ENCODE data around the gene CTNND2.

Gene CTNND2

GRCh38 chr5:11045411-11045810 lies 858.8 kb downstream of the CTNND2 start:
- H3K4me3 ChIP-seq (ENCODE audit: low read length), result no peak overlapping the region
- no peaks in the 10 kb centered on the region for H3K4me1 ChIP-seq (ENCODE audit: control insufficient read depth, insufficient read depth, low read length)
- H3K9ac ChIP-seq (ENCODE audit: low read length), result no peak overlapping the region
- DNase-seq (ENCODE audit: low read depth), result no peak
- peaks cover 5% of the 10 kb centered on the region for H3K27me3 ChIP-seq (replicated peaks; ENCODE audit: control insufficient read depth, insufficient read depth, low read length)
- no peaks in the 10 kb centered on the region for H3K9me3 ChIP-seq (ENCODE audit: control insufficient read depth, low read length)
- no peaks in the 10 kb centered on the region for H3K36me3 ChIP-seq (ENCODE audit: control insufficient read depth, insufficient read depth, low read length, severe bottlenecking)

GRCh38 chr5:11044581-11044980 lies 859.7 kb downstream of the CTNND2 start:
- Histone ChIP-seq H3K27me3 (replicated peaks; ENCODE audit: control insufficient read depth, insufficient read depth, low read length) (peaks cover 5% of the 10 kb centered on the region), H3K4me1 (ENCODE audit: control insufficient read depth, insufficient read depth, low read length) (no peaks in the 10 kb centered on the region), H3K9ac (ENCODE audit: low read length) (no peak overlapping the region), H3K9me3 (ENCODE audit: control insufficient read depth, low read length) (no peaks in the 10 kb centered on the region), H3K36me3 (ENCODE audit: control insufficient read depth, insufficient read depth, low read length, severe bottlenecking) (no peaks in the 10 kb centered on the region), H3K4me3 (ENCODE audit: low read length) (no peak overlapping the region)
- no peak for DNase-seq (ENCODE audit: low read depth)

GRCh38 chr5:11043881-11044280 lies 860.4 kb downstream of the CTNND2 start:
- Histone ChIP-seq H3K9ac (ENCODE audit: low read length) (no peak overlapping the region), H3K4me1 (ENCODE audit: control insufficient read depth, insufficient read depth, low read length) (no peaks in the 10 kb centered on the region), H3K9me3 (ENCODE audit: control insufficient read depth, low read length) (no peaks in the 10 kb centered on the region), H3K36me3 (ENCODE audit: control insufficient read depth, insufficient read depth, low read length, severe bottlenecking) (no peaks in the 10 kb centered on the region), H3K4me3 (ENCODE audit: low read length) (no peak overlapping the region), H3K27me3 (replicated peaks; ENCODE audit: control insufficient read depth, insufficient read depth, low read length) (peaks cover 5% of the 10 kb centered on the region)
- DNase-seq (ENCODE audit: low read depth), result no peak

- DNase-seq (ENCODE audit: low read depth), result no peak
- no peak overlapping the region for H3K9ac ChIP-seq (ENCODE audit: low read length)
- no peaks in the 10 kb centered on the region for H3K9me3 ChIP-seq (ENCODE audit: control insufficient read depth, low read length)
- no peak overlapping the region for H3K4me3 ChIP-seq (ENCODE audit: low read length)
- H3K27me3 ChIP-seq (replicated peaks; ENCODE audit: control insufficient read depth, insufficient read depth, low read length), result peaks cover 4% of the 10 kb centered on the region
- no peaks in the 10 kb centered on the region for H3K36me3 ChIP-seq (ENCODE audit: control insufficient read depth, insufficient read depth, low read length, severe bottlenecking)
- no peaks in the 10 kb centered on the region for H3K4me1 ChIP-seq (ENCODE audit: control insufficient read depth, insufficient read depth, low read length)
These were observed 863.9 kb downstream of the CTNND2 start for GRCh38 chr5:11040345-11040744.

GRCh38 chr5:11038772-11039171 lies 865.5 kb downstream of the CTNND2 start:
- no peak overlapping the region for H3K4me3 ChIP-seq (ENCODE audit: low read length)
- no peaks in the 10 kb centered on the region for H3K36me3 ChIP-seq (ENCODE audit: control insufficient read depth, insufficient read depth, low read length, severe bottlenecking)
- no peak overlapping the region for H3K9ac ChIP-seq (ENCODE audit: low read length)
- no peaks in the 10 kb centered on the region for H3K4me1 ChIP-seq (ENCODE audit: control insufficient read depth, insufficient read depth, low read length)
- H3K9me3 ChIP-seq (ENCODE audit: control insufficient read depth, low read length), result no peaks in the 10 kb centered on the region
- peaks cover 4% of the 10 kb centered on the region for H3K27me3 ChIP-seq (replicated peaks; ENCODE audit: control insufficient read depth, insufficient read depth, low read length)
- no peak for DNase-seq (ENCODE audit: low read depth)

GRCh38 chr5:11037941-11038340 lies 866.3 kb downstream of the CTNND2 start:
- DNase-seq (ENCODE audit: low read depth), result no peak
- Histone ChIP-seq H3K36me3 (ENCODE audit: control insufficient read depth, insufficient read depth, low read length, severe bottlenecking) (no peaks in the 10 kb centered on the region), H3K4me1 (ENCODE audit: control insufficient read depth, insufficient read depth, low read length) (no peaks in the 10 kb centered on the region), H3K27me3 (replicated peaks; ENCODE audit: control insufficient read depth, insufficient read depth, low read length) (peaks cover 4% of the 10 kb centered on the region), H3K9me3 (ENCODE audit: control insufficient read depth, low read length) (no peaks in the 10 kb centered on the region), H3K9ac (ENCODE audit: low read length) (no peak overlapping the region), H3K4me3 (ENCODE audit: low read length) (no peak overlapping the region)

- Histone ChIP-seq H3K4me1 (ENCODE audit: control insufficient read depth, insufficient read depth, low read length) (no peaks in the 10 kb centered on the region), H3K9me3 (ENCODE audit: control insufficient read depth, low read length) (no peaks in the 10 kb centered on the region), H3K4me3 (ENCODE audit: low read length) (no peak overlapping the region), H3K9ac (ENCODE audit: low read length) (no peak overlapping the region), H3K36me3 (ENCODE audit: control insufficient read depth, insufficient read depth, low read length, severe bottlenecking) (no peaks in the 10 kb centered on the region), H3K27me3 (replicated peaks; ENCODE audit: control insufficient read depth, insufficient read depth, low read length) (peaks cover 4% of the 10 kb centered on the region)
- no peak for DNase-seq (ENCODE audit: low read depth)
These were observed 867.2 kb downstream of the CTNND2 start for GRCh38 chr5:11037080-11037479.

GRCh38 chr5:11030671-11031070 lies 873.6 kb downstream of the CTNND2 start:
- DNase-seq (ENCODE audit: low read depth), result no peak
- Histone ChIP-seq H3K27me3 (replicated peaks; ENCODE audit: control insufficient read depth, insufficient read depth, low read length) (no peaks in the 10 kb centered on the region), H3K9ac (ENCODE audit: low read length) (no peak overlapping the region), H3K36me3 (ENCODE audit: control insufficient read depth, insufficient read depth, low read length, severe bottlenecking) (no peaks in the 10 kb centered on the region), H3K4me3 (ENCODE audit: low read length) (no peak overlapping the region), H3K4me1 (ENCODE audit: control insufficient read depth, insufficient read depth, low read length) (no peaks in the 10 kb centered on the region), H3K9me3 (ENCODE audit: control insufficient read depth, low read length) (peaks cover 24% of the 10 kb centered on the region)

GRCh38 chr5:11027660-11028059 lies 876.6 kb downstream of the CTNND2 start:
- Histone ChIP-seq H3K9ac (ENCODE audit: low read length) (no peak overlapping the region), H3K9me3 (ENCODE audit: control insufficient read depth, low read length) (peaks cover 24% of the 10 kb centered on the region), H3K27me3 (replicated peaks; ENCODE audit: control insufficient read depth, insufficient read depth, low read length) (no peaks in the 10 kb centered on the region), H3K36me3 (ENCODE audit: control insufficient read depth, insufficient read depth, low read length, severe bottlenecking) (no peaks in the 10 kb centered on the region), H3K4me3 (ENCODE audit: low read length) (no peak overlapping the region), H3K4me1 (ENCODE audit: control insufficient read depth, insufficient read depth, low read length) (no peaks in the 10 kb centered on the region)
- no peak for DNase-seq (ENCODE audit: low read depth)

- peaks cover 24% of the 10 kb centered on the region for H3K9me3 ChIP-seq (ENCODE audit: control insufficient read depth, low read length)
These were observed 877.7 kb downstream of the CTNND2 start for GRCh38 chr5:11026543-11026942.

GRCh38 chr5:11023945-11024344 lies 880.3 kb downstream of the CTNND2 start:
- H3K4me1 ChIP-seq (ENCODE audit: control insufficient read depth, insufficient read depth, low read length), result no peaks in the 10 kb centered on the region
- no peaks in the 10 kb centered on the region for H3K36me3 ChIP-seq (ENCODE audit: control insufficient read depth, insufficient read depth, low read length, severe bottlenecking)
- H3K4me3 ChIP-seq (ENCODE audit: low read length), result no peak overlapping the region
- H3K27me3 ChIP-seq (replicated peaks; ENCODE audit: control insufficient read depth, insufficient read depth, low read length), result no peaks in the 10 kb centered on the region
- DNase-seq (ENCODE audit: low read depth), result no peak
- H3K9me3 ChIP-seq (ENCODE audit: control insufficient read depth, low read length), result peaks cover 2% of the 10 kb centered on the region
- no peak overlapping the region for H3K9ac ChIP-seq (ENCODE audit: low read length)

More at GRCh38 chr5:11026543-11026942, 877.7 kb downstream of the CTNND2 start:
- no peak for DNase-seq (ENCODE audit: low read depth)
- Histone ChIP-seq H3K27me3 (replicated peaks; ENCODE audit: control insufficient read depth, insufficient read depth, low read length) (no peaks in the 10 kb centered on the region), H3K36me3 (ENCODE audit: control insufficient read depth, insufficient read depth, low read length, severe bottlenecking) (no peaks in the 10 kb centered on the region), H3K9ac (ENCODE audit: low read length) (no peak overlapping the region), H3K4me3 (ENCODE audit: low read length) (no peak overlapping the region), H3K4me1 (ENCODE audit: control insufficient read depth, insufficient read depth, low read length) (no peaks in the 10 kb centered on the region)

- no peak overlapping the region for H3K9ac ChIP-seq (ENCODE audit: low read length)
- DNase-seq (ENCODE audit: low read depth), result no peak
- H3K27me3 ChIP-seq (replicated peaks; ENCODE audit: control insufficient read depth, insufficient read depth, low read length), result no peaks in the 10 kb centered on the region
These were observed 890.5 kb downstream of the CTNND2 start for GRCh38 chr5:11013793-11014192.

More at GRCh38 chr5:11013793-11014192, 890.5 kb downstream of the CTNND2 start:
- Histone ChIP-seq H3K4me1 (ENCODE audit: control insufficient read depth, insufficient read depth, low read length) (no peaks in the 10 kb centered on the region), H3K9me3 (ENCODE audit: control insufficient read depth, low read length) (no peaks in the 10 kb centered on the region), H3K36me3 (ENCODE audit: control insufficient read depth, insufficient read depth, low read length, severe bottlenecking) (no peaks in the 10 kb centered on the region), H3K4me3 (ENCODE audit: low read length) (no peak overlapping the region)
